ENCODE results near the gene ZNF670.
"Not testable (repeated sequence)": the region's sequence is repeated elsewhere in the genome, so short reads cannot be mapped to it uniquely, and the experiment has no call there.

Gene ZNF670

GRCh38 chr1:247078258-247079140 lies at the start of gene ZNF670:
Gene ZNF670, minus strand, starts transcription at chr1:247078811. Its CDS starts 215 bp downstream, at chr1:247078596.
- DNase-seq, result peak; percentile 62

DNA sequence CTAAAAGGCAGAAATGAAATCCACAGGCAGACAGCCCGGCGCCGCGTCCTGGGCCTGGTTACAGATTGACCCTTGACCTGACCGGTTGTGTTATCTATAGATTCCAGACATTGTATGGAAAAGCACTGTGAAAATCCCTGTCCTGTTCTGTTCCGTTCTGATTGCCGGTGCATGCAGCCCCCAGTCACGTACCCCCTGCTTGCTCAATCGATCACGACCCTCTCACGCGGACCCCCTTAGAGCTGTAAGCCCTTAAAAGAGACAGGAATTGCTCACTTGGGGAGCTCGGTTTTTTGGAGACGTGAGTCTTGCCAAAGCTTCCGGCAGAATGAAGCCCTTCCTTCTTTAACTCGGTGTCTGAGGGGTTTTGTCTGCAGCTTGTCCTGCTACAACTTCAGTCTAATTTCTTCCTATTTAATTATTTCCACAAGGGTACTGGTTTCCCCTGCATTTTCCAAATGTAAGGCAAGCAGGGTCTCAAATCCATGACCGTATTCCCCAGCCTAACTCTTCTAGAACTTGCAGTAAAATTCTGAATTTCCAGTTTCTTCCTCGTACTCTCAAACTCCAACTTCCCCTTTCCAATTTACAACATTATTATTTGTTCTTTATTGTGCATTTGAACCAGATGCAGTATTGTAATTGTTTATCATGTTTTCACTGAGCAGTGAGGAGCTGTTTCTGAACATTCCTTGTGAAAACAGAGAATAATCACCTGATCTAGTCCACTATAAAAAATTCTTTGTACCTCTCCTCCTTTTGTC lies 49.1 kb upstream of the ZNF670 start:
- DNase-seq, result not testable (repeated sequence)

GRCh38 chr1:247126601-247127000 lies 48.0 kb upstream of the ZNF670 start:
- DNase-seq, result not testable (repeated sequence)

DNA sequence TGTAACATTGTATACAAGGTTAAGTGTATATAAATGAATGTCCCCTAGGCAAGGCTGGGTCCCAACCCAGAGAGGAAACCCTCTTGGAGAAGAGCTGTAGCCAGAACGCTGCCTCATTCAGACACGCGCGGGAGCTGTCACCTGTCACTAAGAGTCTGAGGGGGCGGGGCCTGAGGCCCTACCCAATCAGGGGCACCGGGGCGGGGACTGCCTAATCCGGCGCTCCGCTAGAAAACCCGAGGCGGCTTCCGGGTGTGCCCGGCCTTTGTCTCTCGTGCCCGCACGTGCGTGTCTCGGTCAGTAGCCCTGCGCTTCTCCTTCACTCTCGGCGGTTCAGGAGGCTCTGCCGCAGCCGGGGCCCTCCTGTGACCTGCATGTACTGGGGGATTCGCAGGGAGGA lies 47.6 kb upstream of the ZNF670 start:
- DNase-seq, result not testable (repeated sequence)

DNA sequence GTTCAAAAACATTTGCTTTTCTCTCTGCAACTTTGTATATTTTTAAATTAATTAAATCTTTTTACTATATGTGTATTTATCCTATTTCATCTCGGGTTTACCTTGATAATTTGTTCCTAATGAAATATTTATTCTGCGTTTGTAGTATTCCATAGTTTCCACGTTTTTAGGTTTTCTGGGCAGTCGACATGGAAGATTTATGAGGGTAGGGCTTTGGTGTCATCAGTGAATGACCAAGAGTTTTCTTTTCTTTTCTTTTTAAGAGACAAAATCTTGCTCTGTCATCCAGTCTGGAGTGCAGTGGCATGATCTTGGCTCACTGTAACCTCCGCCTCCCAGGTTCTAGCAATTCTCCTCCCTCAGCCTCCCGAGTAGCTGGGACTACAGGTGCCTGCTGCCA lies 42.8 kb upstream of the ZNF670 start:
- no peak for DNase-seq

- not testable (repeated sequence) for DNase-seq
Measured at GRCh38 chr1:247120408-247120668, 41.7 kb upstream of the ZNF670 start.

DNA sequence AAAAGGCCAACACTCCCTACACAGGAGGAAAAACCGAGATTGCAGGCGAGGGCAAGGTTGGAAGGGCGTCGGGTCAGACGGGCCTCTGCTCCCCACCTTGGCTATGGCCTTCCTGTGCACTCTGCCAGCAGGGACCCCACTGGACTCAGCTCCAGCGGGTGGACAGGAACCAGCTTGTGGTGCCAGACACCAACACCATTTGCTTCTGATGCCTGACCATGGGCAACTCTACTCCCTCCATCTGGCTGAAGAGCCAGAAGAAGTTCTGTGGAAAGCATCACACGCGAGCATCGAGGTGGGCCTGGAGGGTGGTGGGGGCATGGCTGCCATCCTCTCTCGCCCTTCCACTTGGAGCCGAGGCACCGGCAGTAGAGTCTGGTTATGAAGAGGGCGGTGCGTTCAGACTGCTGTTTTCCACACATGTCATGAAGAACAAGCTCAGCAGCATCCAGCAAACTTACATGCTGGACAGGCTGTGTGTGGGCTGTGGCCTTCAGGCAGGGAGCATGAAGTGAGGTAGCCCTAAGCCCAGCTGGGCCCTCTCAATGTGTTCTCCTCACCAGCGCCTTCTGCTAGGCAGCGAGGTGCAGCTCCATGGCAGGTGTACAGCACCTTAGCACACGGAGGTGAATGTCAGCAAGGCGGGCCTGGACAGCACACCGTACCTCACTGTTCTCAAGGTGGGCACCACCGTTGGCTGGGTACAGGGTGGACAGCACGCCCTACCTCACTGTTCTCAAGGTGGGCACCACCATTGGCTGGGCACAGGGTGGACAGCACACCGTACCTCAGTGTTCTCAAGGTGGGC lies 41.2 kb upstream of the ZNF670 start:
- no peak for DNase-seq

- no peak for DNase-seq
Measured at GRCh38 chr1:247118946-247119446, 40.4 kb upstream of the ZNF670 start.

- no peak for DNase-seq
Measured at GRCh38 chr1:247115545-247115944, 36.9 kb upstream of the ZNF670 start.

GRCh38 chr1:247115141-247115510 lies 36.5 kb upstream of the ZNF670 start:
- no peak for DNase-seq

GRCh38 chr1:247114351-247115140 lies 35.9 kb upstream of the ZNF670 start:
- DNase-seq, result no peak

DNA sequence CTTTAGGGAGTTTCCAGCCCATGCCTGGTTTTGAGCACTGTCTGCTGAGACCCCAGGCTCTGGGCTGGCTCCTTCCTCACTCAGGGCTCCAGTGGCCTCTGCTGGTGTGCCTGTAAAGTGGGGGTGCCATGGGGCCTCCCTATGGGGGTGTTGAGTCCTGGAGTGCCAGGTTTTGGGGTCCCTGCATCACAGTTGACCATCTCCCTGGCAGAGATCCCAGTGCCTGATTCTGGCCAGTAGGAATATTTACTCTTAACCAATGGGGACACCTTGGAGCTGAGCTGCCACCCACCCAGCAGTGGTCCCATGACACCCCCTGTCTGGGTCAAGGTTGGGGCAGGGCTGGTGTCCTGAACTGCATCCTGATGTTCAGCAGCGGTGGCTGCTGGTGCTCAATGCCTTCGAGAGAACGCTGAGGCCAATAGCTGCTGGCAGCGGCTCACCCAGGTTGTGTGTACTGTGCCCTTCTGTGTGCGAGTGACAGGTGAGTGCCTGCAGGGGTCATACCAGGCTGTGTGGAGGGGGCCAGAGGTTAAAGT lies 35.2 kb upstream of the ZNF670 start:
- no peak for DNase-seq

DNA sequence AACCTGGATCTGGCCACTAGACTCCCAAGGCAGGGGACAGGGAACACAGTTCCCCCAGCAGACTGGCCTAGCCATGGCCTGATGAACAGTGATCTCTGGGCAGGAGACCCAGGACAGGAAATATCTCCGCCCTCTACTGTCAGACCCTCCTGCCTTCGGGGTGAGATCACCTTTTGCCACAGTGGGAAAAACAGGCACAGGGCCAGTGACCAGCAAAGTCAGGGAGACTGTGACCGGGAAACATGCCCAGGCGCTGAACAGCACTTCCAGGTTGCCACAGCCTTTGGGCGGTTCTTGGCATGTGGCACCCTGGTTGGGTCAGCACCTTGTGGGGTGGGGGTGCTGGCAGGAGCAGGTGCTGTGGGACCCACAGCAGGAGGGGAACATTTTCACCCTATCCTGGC lies 34.5 kb upstream of the ZNF670 start:
- DNase-seq, result no peak

DNA sequence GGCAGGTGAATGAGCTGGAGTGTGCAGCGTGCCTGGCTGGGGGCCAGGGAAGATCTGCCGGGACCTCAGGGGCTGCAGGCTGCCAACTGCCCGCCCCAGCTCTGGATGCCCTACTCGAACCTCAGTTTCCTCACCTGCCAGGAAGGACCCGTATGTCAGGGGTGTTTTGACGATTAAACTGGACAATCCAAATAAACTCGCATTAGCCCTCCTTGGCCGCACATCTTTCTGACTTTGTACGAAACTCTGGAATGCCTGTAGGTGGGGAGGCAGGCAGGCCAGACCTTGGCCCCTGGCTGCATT lies 33.8 kb upstream of the ZNF670 start:
- DNase-seq, result no peak

GRCh38 chr1:247111700-247112478 lies 33.3 kb upstream of the ZNF670 start:
- DNase-seq, result no peak

DNA sequence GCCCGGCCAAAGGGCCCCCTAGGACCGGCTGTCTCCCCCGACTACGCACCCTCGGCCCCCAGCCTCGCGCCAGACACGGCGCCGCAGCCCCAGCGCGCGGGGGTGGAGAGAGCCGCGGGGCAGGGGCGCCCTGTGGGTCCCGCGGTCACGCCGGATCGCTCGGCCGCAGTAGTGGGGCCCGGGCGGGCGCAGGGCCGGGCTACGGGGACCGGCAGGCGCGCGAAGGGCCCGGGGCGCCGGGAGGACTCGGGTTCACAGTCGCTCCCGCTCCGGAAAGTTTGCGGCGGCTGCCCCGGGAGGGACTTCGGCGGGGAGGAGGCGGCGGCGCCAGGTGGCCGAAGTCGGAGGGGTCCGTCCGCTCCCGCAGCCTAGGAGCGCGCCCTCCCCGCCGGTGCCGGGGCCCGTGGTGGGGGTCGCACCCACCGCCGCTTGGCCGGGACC lies 32.7 kb upstream of the ZNF670 start:
- DNase-seq, result no peak

GRCh38 chr1:247110627-247111258 lies 32.1 kb upstream of the ZNF670 start:
- DNase-seq, result no peak

GRCh38 chr1:247107694-247108093 lies 29.1 kb upstream of the ZNF670 start:
- no peak for DNase-seq

GRCh38 chr1:247105966-247106365 lies 27.4 kb upstream of the ZNF670 start:
- DNase-seq, result no peak

GRCh38 chr1:247104965-247105364 lies 26.4 kb upstream of the ZNF670 start:
- DNase-seq, result no peak
